HG02884 (cell line): Measurements from ENCODE around the gene GALNT7.

Experiments
- ATAC-seq: cut with Tn5 transposase; IDR thresholded peaks from one replicate; pipeline ENCODE4 v1.9.1; 2021; ENCODE audit warnings: mild to moderate bottlenecking, moderate library complexity; ENCODE audit not compliant: unreplicated experiment

The GALNT7 gene

GRCh38 chr4:173334891-173335752 lies 166.5 kb downstream of the GALNT7 start:
- peak; percentile 30 for ATAC-seq

- ATAC-seq = no peak
Observed at GRCh38 chr4:173337463-173337862, 168.9 kb downstream of the GALNT7 start.

- no peak for ATAC-seq
Observed at GRCh38 chr4:173343832-173344397, 175.3 kb downstream of the GALNT7 start.

- peak; percentile 50 for ATAC-seq
Observed at GRCh38 chr4:173345648-173346047, 177.0 kb downstream of the GALNT7 start.

DNA sequence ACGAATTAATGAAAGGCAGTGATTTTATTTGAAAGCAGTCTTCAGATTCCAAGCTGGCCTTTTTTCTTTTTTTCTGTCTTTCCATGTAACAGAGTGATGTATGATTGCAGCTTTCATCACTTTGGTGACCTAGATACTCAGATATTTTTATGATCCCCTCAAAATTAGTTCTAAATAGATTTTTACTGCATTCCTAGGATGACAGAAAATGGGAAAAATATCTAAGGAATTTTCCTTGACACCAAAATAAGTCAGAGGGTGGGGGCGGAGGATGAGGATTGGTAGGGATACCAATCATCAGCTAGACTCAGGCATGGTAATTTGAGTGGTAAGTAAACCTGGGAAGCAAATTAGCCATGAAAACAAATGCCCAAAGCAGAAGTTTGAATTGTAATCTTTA lies 177.5 kb downstream of the GALNT7 start:
- no peak for ATAC-seq

GRCh38 chr4:173347467-173347866 lies 178.9 kb downstream of the GALNT7 start:
- no peak for ATAC-seq

DNA sequence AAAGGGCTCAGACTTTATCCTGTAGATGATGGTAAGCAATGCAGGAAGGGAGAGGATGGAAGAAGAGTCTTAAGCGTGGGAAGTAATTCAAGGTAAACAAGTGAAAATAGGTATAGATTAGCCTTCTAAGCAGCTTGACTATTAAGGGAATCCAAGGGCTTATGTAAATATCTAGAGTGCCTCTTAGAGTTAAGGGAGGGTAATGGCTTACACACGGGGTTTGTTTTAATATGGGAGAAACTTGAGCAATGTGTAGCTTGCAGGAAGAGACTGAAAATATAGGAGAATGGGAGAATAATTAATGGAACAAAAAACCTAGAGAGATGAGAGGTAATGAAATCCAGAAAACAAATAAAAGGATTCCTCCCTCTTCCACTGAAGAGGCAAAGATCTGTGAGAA lies 189.3 kb downstream of the GALNT7 start:
- no peak for ATAC-seq

DNA sequence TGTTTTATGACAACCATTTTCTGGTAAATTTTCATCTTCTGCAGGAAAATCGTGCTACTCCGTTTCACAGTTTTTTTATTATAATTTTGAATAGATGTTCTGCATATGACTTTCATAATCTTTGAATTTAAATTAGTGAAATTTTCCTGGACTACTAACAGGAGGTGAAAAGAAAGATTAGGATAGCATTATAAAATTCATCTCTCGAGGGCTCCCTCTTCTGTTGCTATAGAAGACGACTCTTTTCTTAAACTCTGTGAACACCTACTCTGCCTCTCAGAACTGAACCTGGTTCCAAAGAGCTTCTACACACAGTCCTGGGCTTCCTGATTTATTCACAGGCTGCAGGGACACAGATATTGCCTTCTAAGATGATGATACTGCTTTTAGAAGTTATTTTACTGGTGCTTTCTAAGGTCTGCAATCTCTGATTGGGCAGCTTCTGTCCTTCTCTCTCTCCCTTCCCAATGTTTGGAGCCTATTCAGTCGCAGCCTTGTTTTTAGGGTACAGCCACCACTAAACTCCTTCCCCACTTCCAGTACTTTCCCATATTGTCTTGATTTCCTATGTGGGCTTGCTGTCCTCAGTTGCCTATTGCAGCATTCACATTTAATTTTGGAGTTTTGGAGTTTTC lies 192.1 kb downstream of the GALNT7 start:
- ATAC-seq = peak; percentile 66

GRCh38 chr4:173362666-173363065 lies 194.1 kb downstream of the GALNT7 start:
- no peak for ATAC-seq

- no peak for ATAC-seq
Observed at GRCh38 chr4:173365359-173365996, 196.9 kb downstream of the GALNT7 start.

- ATAC-seq = peak; percentile 16
Observed at GRCh38 chr4:173367285-173367684, 198.7 kb downstream of the GALNT7 start.

DNA sequence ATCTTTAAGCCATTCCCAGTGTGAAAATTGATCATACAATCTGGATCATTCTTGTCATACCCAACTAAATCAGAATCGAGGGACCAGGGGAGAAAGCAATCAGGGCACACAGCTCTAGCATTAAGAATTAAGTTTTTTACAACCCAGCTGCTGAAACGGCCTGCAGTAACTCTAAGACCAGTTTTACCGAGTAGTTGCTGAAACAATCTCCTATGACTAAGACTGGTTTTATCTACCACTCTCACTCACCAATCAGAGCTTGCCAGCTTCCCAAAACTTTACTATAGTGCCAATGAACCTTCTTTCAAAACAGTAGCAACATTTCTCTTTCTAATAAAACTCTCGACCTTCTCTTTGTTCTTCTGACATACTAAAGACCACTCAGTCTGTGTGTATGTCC lies 199.3 kb downstream of the GALNT7 start:
- ATAC-seq = no peak

GRCh38 chr4:173370130-173370476 lies 201.5 kb downstream of the GALNT7 start:
- peak; percentile 2 for ATAC-seq

DNA sequence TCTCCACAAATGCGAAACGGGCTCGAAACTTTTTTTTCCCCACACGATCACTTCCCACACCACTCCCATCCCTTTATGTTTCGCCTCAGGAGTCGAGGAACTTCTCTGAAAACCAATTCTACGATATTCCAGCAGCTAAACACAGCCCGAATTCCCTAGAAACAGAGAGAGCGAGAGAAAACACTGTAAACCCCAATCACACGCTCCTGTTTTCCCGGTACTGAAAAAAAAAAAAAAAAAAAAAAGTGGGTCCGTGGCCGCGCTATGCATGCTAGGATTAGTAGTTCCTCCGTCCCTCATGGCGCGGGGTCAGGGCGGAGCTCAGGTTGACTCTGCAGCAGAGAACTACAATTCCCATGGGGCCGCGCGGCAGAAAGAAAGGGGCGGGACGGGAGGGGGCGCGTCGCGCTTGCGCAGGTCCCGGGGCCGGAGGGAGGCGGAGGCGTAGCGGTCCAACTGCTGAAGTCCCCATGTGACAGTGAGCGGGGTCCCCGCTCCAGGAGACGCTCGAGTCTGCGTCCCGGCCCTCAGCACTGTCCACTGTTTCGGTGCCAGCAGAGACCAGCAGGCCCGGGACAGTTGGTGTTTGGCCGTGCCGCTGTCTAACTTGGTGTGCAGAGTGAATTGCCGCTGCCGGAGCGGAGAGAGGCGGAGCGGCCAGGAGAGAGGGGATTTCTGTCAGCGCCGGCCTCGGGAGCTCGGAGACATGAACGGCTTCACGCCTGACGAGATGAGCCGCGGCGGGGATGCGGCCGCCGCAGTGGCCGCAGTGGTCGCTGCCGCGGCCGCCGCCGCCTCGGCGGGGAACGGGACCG lies 202.1 kb downstream of the GALNT7 start, which contains the start of gene SAP30:
TSS of gene SAP30 (plus strand) at position 478 of the 815 bp plus-strand sequence. CDS start at position 707, 229 bp downstream.
- ATAC-seq = peak; percentile 60

GRCh38 chr4:173371292-173372192 lies 202.9 kb downstream of the GALNT7 start:
- peak; percentile 12 for ATAC-seq
